IPS DF 4.7 (cell line): ENCODE results near the gene ZNF438.

Experiments
- DNase-seq: peaks from one replicate; pipeline ENCODE4 v3.0.0-alpha.2; 2013; ENCODE audit warnings: low spot score; ENCODE audit errors: extremely low read depth

Gene ZNF438

GRCh38 chr10:30848396-30849032, 183.2 kb downstream of the ZNF438 start:
- no peak for DNase-seq

- DNase-seq = no peak
Measured at GRCh38 chr10:30847642-30848041, 184.0 kb downstream of the ZNF438 start.

- DNase-seq = no peak
Measured at GRCh38 chr10:30847199-30847598, 184.5 kb downstream of the ZNF438 start.

GRCh38 chr10:30846710-30847109, 185.0 kb downstream of the ZNF438 start:
- no peak for DNase-seq

GRCh38 chr10:30842894-30843293, 188.8 kb downstream of the ZNF438 start:
- DNase-seq = no peak

GRCh38 chr10:30842185-30842584, 189.5 kb downstream of the ZNF438 start:
- no peak for DNase-seq

GRCh38 chr10:30840395-30841050, 191.1 kb downstream of the ZNF438 start:
- no peak for DNase-seq

GRCh38 chr10:30839652-30840051, 192.0 kb downstream of the ZNF438 start:
- no peak for DNase-seq

GRCh38 chr10:30836406-30836805, 195.3 kb downstream of the ZNF438 start:
- DNase-seq = no peak

GRCh38 chr10:30835146-30835545, 196.5 kb downstream of the ZNF438 start:
- DNase-seq = no peak

- DNase-seq = no peak
Measured at GRCh38 chr10:30834651-30835050, 197.0 kb downstream of the ZNF438 start.

- DNase-seq = no peak
Measured at GRCh38 chr10:30834153-30834552, 197.5 kb downstream of the ZNF438 start.

GRCh38 chr10:30833628-30833970, 198.1 kb downstream of the ZNF438 start:
- DNase-seq = no peak

GRCh38 chr10:30832749-30833627, 198.7 kb downstream of the ZNF438 start:
- DNase-seq = no peak

- DNase-seq = no peak
Measured at GRCh38 chr10:30832001-30832748, 199.5 kb downstream of the ZNF438 start.

- no peak for DNase-seq
Measured at GRCh38 chr10:30831426-30831825, 200.2 kb downstream of the ZNF438 start.

- no peak for DNase-seq
Measured at GRCh38 chr10:30830315-30831230, 201.1 kb downstream of the ZNF438 start.

- no peak for DNase-seq
Measured at GRCh38 chr10:30829901-30830300, 201.8 kb downstream of the ZNF438 start.

- no peak for DNase-seq
Measured at GRCh38 chr10:30828680-30829079, 203.0 kb downstream of the ZNF438 start.

- no peak for DNase-seq
Measured at GRCh38 chr10:30828164-30828563, 203.5 kb downstream of the ZNF438 start.
